ENCODE measurements around the gene HTN1.
"Not testable (repeated sequence)": the region's sequence is repeated elsewhere in the genome, so short reads cannot be mapped to it uniquely, and the experiment has no call there.

The HTN1 gene

DNA sequence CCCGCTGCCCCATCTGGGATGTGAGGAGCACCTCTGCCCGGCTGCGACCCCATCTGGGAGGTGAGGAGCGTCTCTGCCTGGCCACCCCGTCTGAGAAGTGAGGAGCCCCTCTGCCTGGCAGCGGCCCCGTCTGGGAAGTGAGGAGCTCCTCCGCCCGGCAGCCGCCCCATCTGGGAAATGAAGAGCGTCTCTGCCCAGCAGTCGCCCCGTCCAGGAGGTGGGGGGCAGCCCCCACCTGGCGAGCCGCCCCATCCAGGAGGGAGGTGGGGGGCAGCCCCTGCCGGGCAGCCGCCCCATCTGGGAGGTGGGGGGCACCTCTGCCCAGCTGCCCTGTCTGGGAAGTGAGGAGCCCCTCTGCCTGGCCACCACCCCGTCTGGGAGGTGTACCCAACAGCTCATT is 12.7 kb upstream of the HTN1 start:
- H3K27me3 ChIP-seq (replicated peaks in 2 of 5; ENCODE audit: control insufficient read depth in 4 of 5, insufficient read depth in 5 of 5, low read length in 4 of 5); H3K4me1 ChIP-seq (ENCODE audit: control extremely low read depth in 1 of 4, control insufficient read depth in 4 of 4, insufficient read depth in 4 of 4, low read length in 3 of 4); H3K9me3 ChIP-seq (ENCODE audit: control extremely low read depth in 1 of 5, control insufficient read depth in 4 of 5, insufficient read depth in 2 of 5, low read depth in 1 of 5, low read length in 4 of 5); CTCF ChIA-PET; POLR2A ChIA-PET; H3K27ac ChIP-seq (ENCODE audit: insufficient read depth in 1 of 2, low read depth in 1 of 2, low read length in 2 of 2, poor library complexity in 1 of 2, severe bottlenecking in 2 of 2); H3K4me3 ChIP-seq (ENCODE audit: control insufficient read depth in 1 of 7, extremely low read depth in 1 of 7, insufficient read depth in 4 of 7, low read depth in 2 of 7, low read length in 6 of 7); H3K36me3 ChIP-seq (ENCODE audit: control insufficient read depth in 4 of 4, insufficient read depth in 4 of 4, low read length in 3 of 4); DNase-seq: not testable (repeated sequence)
- WGBS (ENCODE audit: insufficient coverage) = 91% methylated on average over 17 of the region's 18 CpGs

DNA sequence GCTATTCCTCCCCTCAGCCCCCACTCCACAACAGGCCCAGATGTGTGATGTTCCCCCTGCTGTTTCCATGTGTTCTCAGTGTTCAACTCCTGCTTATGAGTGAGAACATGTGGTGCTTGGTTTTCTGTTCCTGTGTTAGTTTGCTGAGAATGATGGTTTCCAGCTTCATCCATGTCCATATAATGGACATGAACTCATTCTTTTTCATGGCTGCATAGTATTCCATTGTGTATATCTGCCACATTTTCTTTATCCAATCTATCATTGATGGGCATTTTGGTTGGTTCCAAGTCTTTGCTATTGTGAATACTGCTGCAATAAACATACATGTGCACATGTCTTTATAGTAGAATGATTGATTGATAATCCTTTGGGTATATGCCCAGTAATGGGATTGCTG is 10.3 kb upstream of the HTN1 start:
- CTCF ChIA-PET, DNase-seq, POLR2A ChIA-PET: not testable (repeated sequence)

DNA sequence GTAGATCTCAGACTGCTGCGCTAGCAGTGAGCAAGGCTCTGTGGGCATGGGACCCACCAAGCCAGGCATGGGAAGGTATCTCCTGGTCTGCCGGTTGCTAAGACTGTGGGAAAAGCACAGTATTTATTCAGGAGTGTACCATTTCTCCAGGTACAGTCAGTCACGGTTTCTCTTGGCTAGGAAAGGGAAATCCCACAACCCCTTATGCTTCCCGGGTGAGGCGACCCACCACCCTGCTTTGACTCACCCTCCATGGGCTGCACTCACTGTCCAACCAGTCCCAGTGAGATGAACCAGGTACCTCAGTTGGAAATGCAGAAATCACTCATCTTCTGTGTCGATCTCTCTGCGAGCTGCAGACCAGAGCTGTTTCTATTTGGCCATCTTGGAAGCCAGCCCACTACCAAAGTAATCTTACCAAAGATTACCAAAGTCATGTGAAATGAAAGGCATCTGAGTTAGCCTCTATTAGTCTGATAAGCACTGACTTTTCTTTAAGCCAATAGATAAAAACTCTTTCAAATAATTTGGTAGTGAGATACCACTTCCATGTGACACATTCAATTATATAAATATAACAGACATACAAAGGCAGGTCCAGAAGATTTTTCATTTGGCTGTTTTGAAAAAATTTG is 8.5 kb upstream of the HTN1 start:
- ChIA-PET CTCF (no interaction called here), POLR2A (no interaction called here)
- Histone ChIP-seq H3K4me1 (ENCODE audit: control extremely low read depth in 1 of 4, control insufficient read depth in 4 of 4, insufficient read depth in 4 of 4, low read length in 3 of 4) (no peaks in the 10 kb centered on the region), H3K27ac (ENCODE audit: insufficient read depth in 1 of 2, low read depth in 1 of 2, low read length in 2 of 2, poor library complexity in 1 of 2, severe bottlenecking in 2 of 2) (no peak overlapping the region), H3K9me3 (ENCODE audit: control extremely low read depth in 1 of 5, control insufficient read depth in 4 of 5, insufficient read depth in 2 of 5, low read depth in 1 of 5, low read length in 4 of 5) (peaks cover 0 to 1% (median 0%) of the 10 kb centered on the region in 5 experiments), H3K4me3 (ENCODE audit: control insufficient read depth in 1 of 7, extremely low read depth in 1 of 7, insufficient read depth in 4 of 7, low read depth in 2 of 7, low read length in 6 of 7) (no peak overlapping the region), H3K27me3 (replicated peaks in 2 of 5; ENCODE audit: control insufficient read depth in 4 of 5, insufficient read depth in 5 of 5, low read length in 4 of 5) (no peaks in the 10 kb centered on the region), H3K36me3 (ENCODE audit: control insufficient read depth in 4 of 4, insufficient read depth in 4 of 4, low read length in 3 of 4) (no peaks in the 10 kb centered on the region)
- DNase-seq = no peak
- WGBS (ENCODE audit: insufficient coverage) = 98% methylated on average over 7 of the region's 7 CpGs

More for the DNA sequence above, 10.3 kb upstream of the HTN1 start:
- not testable (repeated sequence) for H3K27ac ChIP-seq (ENCODE audit: insufficient read depth in 1 of 2, low read depth in 1 of 2, low read length in 2 of 2, poor library complexity in 1 of 2, severe bottlenecking in 2 of 2); H3K4me1 ChIP-seq (ENCODE audit: control extremely low read depth in 1 of 4, control insufficient read depth in 4 of 4, insufficient read depth in 4 of 4, low read length in 3 of 4); H3K27me3 ChIP-seq (replicated peaks in 2 of 5; ENCODE audit: control insufficient read depth in 4 of 5, insufficient read depth in 5 of 5, low read length in 4 of 5); H3K9me3 ChIP-seq (ENCODE audit: control extremely low read depth in 1 of 5, control insufficient read depth in 4 of 5, insufficient read depth in 2 of 5, low read depth in 1 of 5, low read length in 4 of 5); H3K36me3 ChIP-seq (ENCODE audit: control insufficient read depth in 4 of 4, insufficient read depth in 4 of 4, low read length in 3 of 4); H3K4me3 ChIP-seq (ENCODE audit: control insufficient read depth in 1 of 7, extremely low read depth in 1 of 7, insufficient read depth in 4 of 7, low read depth in 2 of 7, low read length in 6 of 7)

DNA sequence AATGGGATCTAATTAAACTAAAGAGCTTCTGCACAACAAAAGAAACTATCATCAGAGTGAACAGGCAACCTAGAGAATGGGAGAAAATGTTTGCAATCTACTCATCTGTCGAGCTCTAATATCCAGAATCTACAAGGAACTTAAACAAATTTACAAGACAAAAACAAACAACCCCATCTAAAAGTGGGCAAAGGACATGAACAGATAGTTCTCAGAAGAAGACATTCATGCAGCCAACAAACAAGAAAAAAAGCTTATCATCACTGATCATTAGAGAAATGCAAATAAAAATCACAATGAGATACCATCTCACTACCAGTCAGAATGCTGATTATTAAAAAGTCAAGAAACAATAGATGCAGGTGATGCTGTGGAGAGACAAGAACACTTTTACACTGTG is 6.3 kb downstream of the HTN1 start:
- H3K27ac ChIP-seq (ENCODE audit: insufficient read depth in 1 of 2, low read depth in 1 of 2, low read length in 2 of 2, poor library complexity in 1 of 2, severe bottlenecking in 2 of 2); H3K9me3 ChIP-seq (ENCODE audit: control extremely low read depth in 1 of 5, control insufficient read depth in 4 of 5, insufficient read depth in 2 of 5, low read depth in 1 of 5, low read length in 4 of 5); H3K4me1 ChIP-seq (ENCODE audit: control extremely low read depth in 1 of 4, control insufficient read depth in 4 of 4, insufficient read depth in 4 of 4, low read length in 3 of 4); H3K27me3 ChIP-seq (replicated peaks in 2 of 5; ENCODE audit: control insufficient read depth in 4 of 5, insufficient read depth in 5 of 5, low read length in 4 of 5); CTCF ChIA-PET; POLR2A ChIA-PET; H3K4me3 ChIP-seq (ENCODE audit: control insufficient read depth in 1 of 7, extremely low read depth in 1 of 7, insufficient read depth in 4 of 7, low read depth in 2 of 7, low read length in 6 of 7); H3K36me3 ChIP-seq (ENCODE audit: control insufficient read depth in 4 of 4, insufficient read depth in 4 of 4, low read length in 3 of 4); DNase-seq: not testable (repeated sequence)
- no CpG with 5 or more reads among the region's 1 CpG for WGBS (ENCODE audit: insufficient coverage)

DNA sequence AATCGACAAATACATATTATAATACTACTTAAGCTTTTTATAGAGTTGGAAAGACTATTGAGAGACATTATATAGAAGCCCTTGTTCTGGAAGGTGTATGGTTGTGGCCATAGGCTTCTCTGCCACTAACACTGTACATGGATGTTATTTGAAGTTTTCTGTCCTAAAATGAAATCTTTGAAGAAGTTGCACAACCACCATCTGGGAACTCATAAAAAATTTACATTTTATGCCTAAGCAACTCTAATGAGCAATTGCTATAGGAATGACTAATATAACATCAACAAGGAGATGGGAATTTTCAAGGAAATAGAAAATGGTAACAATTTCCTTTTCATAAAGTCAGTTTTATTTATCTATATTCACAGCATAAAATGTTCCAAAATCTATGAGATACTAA is 7.4 kb downstream of the HTN1 start:
- Histone ChIP-seq H3K4me3 (ENCODE audit: control insufficient read depth in 1 of 7, extremely low read depth in 1 of 7, insufficient read depth in 4 of 7, low read depth in 2 of 7, low read length in 6 of 7) (no peak overlapping the region), H3K9me3 (ENCODE audit: control extremely low read depth in 1 of 5, control insufficient read depth in 4 of 5, insufficient read depth in 2 of 5, low read depth in 1 of 5, low read length in 4 of 5) (no peaks in the 10 kb centered on the region), H3K27me3 (replicated peaks in 2 of 5; ENCODE audit: control insufficient read depth in 4 of 5, insufficient read depth in 5 of 5, low read length in 4 of 5) (no peaks in the 10 kb centered on the region), H3K4me1 (ENCODE audit: control extremely low read depth in 1 of 4, control insufficient read depth in 4 of 4, insufficient read depth in 4 of 4, low read length in 3 of 4) (no peaks in the 10 kb centered on the region), H3K36me3 (ENCODE audit: control insufficient read depth in 4 of 4, insufficient read depth in 4 of 4, low read length in 3 of 4) (no peaks in the 10 kb centered on the region), H3K27ac (ENCODE audit: insufficient read depth in 1 of 2, low read depth in 1 of 2, low read length in 2 of 2, poor library complexity in 1 of 2, severe bottlenecking in 2 of 2) (no peak overlapping the region)
- CTCF ChIA-PET = no interaction called here
- POLR2A ChIA-PET = no interaction called here
- no peak for DNase-seq
- WGBS (ENCODE audit: insufficient coverage) = no CpG with 5 or more reads among the region's 1 CpG

DNA sequence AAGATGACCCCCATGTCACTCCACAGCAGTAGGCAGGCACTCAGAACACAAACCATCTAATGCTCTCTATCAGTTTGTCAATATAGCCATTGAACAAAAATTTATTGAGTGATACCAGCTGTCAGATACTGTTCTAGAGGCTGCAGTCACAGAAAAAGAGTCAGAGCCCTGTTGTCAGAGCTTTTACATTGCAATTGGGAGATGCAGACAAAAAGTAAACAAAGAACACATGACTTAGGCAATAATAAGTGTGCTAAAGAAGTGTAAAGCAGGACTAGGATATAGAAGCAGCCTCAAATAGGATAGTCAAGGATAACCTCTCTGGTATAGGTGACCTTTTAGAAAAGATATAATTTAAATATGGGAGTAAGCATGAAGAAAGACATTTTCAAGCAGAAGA is 8.9 kb downstream of the HTN1 start:
- H3K4me1 ChIP-seq (ENCODE audit: control extremely low read depth in 1 of 4, control insufficient read depth in 4 of 4, insufficient read depth in 4 of 4, low read length in 3 of 4) = no peaks in the 10 kb centered on the region
- CTCF ChIA-PET = no interaction called here
- DNase-seq = no peak
- POLR2A ChIA-PET = no interaction called here
- H3K27ac ChIP-seq (ENCODE audit: insufficient read depth in 1 of 2, low read depth in 1 of 2, low read length in 2 of 2, poor library complexity in 1 of 2, severe bottlenecking in 2 of 2) = no peak overlapping the region
- H3K4me3 ChIP-seq (ENCODE audit: control insufficient read depth in 1 of 7, extremely low read depth in 1 of 7, insufficient read depth in 4 of 7, low read depth in 2 of 7, low read length in 6 of 7) = no peak overlapping the region
- H3K27me3 ChIP-seq (replicated peaks in 2 of 5; ENCODE audit: control insufficient read depth in 4 of 5, insufficient read depth in 5 of 5, low read length in 4 of 5) = no peaks in the 10 kb centered on the region
- H3K36me3 ChIP-seq (ENCODE audit: control insufficient read depth in 4 of 4, insufficient read depth in 4 of 4, low read length in 3 of 4) = no peaks in the 10 kb centered on the region
- H3K9me3 ChIP-seq (ENCODE audit: control extremely low read depth in 1 of 5, control insufficient read depth in 4 of 5, insufficient read depth in 2 of 5, low read depth in 1 of 5, low read length in 4 of 5) = no peaks in the 10 kb centered on the region

DNA sequence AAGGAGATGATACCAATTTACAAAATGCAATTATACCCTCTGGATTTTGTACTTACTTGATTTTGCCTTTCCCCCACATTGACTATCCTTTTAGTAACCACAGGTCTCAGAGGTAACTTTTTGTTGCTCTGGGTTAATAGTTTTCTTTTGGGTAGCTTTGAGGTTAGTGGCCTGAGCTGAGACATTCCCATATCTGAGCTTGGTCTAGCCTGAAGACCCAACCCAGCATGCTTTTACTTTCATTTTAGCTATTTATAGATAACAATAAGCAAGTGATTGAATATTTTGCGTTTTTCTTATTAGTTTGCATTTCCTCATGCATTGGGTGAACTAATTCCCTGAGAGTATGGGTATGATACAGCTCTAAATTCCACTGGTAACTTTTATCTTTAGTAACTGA is 11.8 kb downstream of the HTN1 start:
- no peaks in the 10 kb centered on the region for H3K27me3 ChIP-seq (replicated peaks in 2 of 5; ENCODE audit: control insufficient read depth in 4 of 5, insufficient read depth in 5 of 5, low read length in 4 of 5)
- CTCF ChIA-PET = no interaction called here
- no peaks in the 10 kb centered on the region for H3K9me3 ChIP-seq (ENCODE audit: control extremely low read depth in 1 of 5, control insufficient read depth in 4 of 5, insufficient read depth in 2 of 5, low read depth in 1 of 5, low read length in 4 of 5)
- H3K4me1 ChIP-seq (ENCODE audit: control extremely low read depth in 1 of 4, control insufficient read depth in 4 of 4, insufficient read depth in 4 of 4, low read length in 3 of 4) = no peaks in the 10 kb centered on the region
- H3K36me3 ChIP-seq (ENCODE audit: control insufficient read depth in 4 of 4, insufficient read depth in 4 of 4, low read length in 3 of 4) = no peaks in the 10 kb centered on the region
- H3K4me3 ChIP-seq (ENCODE audit: control insufficient read depth in 1 of 7, extremely low read depth in 1 of 7, insufficient read depth in 4 of 7, low read depth in 2 of 7, low read length in 6 of 7) = no peak overlapping the region
- H3K27ac ChIP-seq (ENCODE audit: insufficient read depth in 1 of 2, low read depth in 1 of 2, low read length in 2 of 2, poor library complexity in 1 of 2, severe bottlenecking in 2 of 2) = no peak overlapping the region
- DNase-seq = no peak
- POLR2A ChIA-PET = no interaction called here
- WGBS (ENCODE audit: insufficient coverage) = no CpG with 5 or more reads among the region's 1 CpG

Data from common myeloid progenitor, CD34-positive (primary cell).